ENCODE results near the gene COBL. TPM values are rescaled to one million over a fixed set of nuclear protein-coding genes. Genes with fewer than 3 reads are reported as not detected.

The COBL gene
- total RNA-seq, 1 donor from 2014 or later: 0.05 TPM

DNA sequence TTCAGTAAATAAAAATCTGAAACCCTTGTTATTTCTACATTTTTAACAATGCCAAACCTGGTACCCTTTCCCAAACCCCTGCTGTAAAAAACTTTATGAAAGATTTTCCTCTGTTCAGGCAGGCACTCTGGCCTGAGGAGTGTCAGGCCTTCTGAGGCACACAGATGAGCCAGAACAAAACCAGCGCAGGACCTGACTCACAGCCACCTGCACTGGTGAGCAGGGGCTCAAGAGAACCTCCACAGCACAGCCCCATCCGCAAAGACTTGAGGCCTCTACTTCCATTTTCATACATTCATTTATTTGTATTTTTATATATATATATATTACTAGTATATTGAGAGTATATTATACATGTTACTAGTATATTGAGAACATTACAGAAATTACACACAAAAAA is 49.4 kb downstream of the COBL start:
- Mint-ChIP-seq H3K36me3 (ENCODE audit: low read depth) (no peaks in the 10 kb centered on the region), H3K27ac (ENCODE audit: unreplicated experiment) (no peak overlapping the region), H3K4me1 (no peaks in the 10 kb centered on the region), H3K9me3 (no peaks in the 10 kb centered on the region), H3K27me3 (ENCODE audit: low read depth) (no peaks in the 10 kb centered on the region), H3K4me3 (no peak overlapping the region)
- TF ChIP-seq, protein P1, sequence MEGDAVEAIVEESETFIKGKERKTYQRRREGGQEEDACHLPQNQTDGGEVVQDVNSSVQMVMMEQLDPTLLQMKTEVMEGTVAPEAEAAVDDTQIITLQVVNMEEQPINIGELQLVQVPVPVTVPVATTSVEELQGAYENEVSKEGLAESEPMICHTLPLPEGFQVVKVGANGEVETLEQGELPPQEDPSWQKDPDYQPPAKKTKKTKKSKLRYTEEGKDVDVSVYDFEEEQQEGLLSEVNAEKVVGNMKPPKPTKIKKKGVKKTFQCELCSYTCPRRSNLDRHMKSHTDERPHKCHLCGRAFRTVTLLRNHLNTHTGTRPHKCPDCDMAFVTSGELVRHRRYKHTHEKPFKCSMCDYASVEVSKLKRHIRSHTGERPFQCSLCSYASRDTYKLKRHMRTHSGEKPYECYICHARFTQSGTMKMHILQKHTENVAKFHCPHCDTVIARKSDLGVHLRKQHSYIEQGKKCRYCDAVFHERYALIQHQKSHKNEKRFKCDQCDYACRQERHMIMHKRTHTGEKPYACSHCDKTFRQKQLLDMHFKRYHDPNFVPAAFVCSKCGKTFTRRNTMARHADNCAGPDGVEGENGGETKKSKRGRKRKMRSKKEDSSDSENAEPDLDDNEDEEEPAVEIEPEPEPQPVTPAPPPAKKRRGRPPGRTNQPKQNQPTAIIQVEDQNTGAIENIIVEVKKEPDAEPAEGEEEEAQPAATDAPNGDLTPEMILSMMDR (conservative IDR thresholded peaks at IDR 0.05): no peak
- no peak for DNase-seq (ENCODE audit: low read depth, low spot score)

DNA sequence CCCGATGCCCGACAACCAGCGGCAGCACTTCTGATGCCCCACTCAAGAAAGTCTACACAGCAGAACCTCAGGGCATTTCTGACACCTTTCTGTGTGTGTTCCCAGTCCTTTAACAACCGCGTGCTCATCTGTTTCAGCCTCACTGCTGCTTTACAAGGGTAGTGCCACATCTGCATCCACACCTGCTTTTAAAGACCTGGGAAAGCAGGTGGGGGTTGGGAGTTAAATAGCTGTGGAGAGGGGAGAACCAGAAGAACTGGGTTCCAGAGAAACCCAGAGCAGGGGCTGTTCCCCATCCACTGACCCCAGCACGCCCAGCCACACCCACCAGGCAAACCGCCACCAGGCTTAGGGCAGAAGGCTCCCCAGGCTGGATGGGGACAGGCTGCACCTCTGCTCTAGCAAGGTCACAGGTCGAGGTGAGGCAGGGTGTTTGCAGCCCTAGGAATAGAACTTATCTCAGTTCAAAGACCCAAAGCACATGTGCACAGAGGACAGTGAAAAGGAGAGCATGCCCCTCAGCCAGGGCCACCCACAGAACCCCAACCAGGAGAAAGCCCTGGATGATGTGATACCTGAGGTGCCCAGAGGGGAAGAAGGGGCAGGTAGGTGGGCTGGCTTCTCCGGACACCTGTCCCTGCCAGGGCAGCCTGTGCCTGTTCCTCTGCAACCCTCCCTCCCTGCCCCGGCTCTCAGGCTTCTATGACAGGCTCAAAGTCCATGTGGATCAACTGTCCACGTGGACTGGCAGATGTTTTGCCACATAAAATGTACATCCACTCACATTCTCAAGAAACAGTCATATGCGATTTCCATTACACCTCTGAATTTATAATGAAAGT is 51.3 kb downstream of the COBL start:
- TF ChIP-seq, protein P1 (conservative IDR thresholded peaks at IDR 0.05): no peak
- Mint-ChIP-seq H3K4me1 (no peaks in the 10 kb centered on the region), H3K36me3 (ENCODE audit: low read depth) (no peaks in the 10 kb centered on the region), H3K27me3 (ENCODE audit: low read depth) (peaks cover 2% of the 10 kb centered on the region), H3K9me3 (no peaks in the 10 kb centered on the region), H3K4me3 (no peak overlapping the region), H3K27ac (ENCODE audit: unreplicated experiment) (peak overlapping the region; percentile 12)
- DNase-seq (ENCODE audit: low read depth, low spot score): no peak

DNA sequence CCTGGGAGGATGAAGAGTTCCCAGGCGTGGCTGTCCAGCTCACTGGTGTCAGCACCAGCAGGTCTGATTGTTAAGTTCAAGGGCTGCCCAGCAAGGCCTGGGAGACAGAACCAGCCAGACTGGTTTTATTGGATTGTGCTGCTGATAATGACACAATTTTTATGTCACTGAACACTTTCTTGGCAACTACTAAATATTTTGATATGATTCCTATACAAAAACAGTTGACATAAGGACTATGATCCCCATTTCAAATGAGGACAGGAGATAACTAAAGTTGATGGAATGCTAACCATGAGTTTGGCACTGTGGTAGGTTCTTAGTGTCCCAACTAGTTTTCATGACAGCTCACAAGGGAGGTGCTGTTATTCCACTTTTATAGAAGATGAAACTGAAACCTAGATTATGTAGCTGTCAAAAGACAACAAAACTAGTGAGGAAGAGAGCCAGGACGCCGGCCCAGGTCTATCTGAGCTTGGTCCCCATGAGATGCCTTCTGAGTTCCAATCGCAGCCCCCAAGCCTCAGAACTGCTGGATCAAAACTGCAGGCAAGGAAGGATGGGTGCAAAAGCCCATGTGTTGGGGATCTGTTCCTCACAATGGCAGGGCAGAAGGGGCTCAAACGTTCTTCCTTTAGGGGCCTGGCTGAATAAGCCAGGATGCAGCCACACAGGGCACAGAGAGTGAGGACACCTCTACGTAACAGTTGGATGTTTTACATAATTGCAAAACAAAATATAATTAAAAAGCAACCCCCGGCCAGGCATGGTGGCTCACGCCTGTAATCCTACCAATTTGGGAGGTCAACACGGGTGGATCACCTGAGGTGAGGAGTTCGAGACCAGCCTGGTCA is 52.8 kb downstream of the COBL start:
- TF ChIP-seq, protein P1 (conservative IDR thresholded peaks at IDR 0.05): no peak
- no peak overlapping the region for H3K27ac Mint-ChIP-seq (ENCODE audit: unreplicated experiment)
- H3K4me3 Mint-ChIP-seq: no peak overlapping the region
- no peak for DNase-seq (ENCODE audit: low read depth, low spot score)
- H3K36me3 Mint-ChIP-seq (ENCODE audit: low read depth): no peaks in the 10 kb centered on the region
- no peaks in the 10 kb centered on the region for H3K9me3 Mint-ChIP-seq
- peaks cover 3% of the 10 kb centered on the region for H3K27me3 Mint-ChIP-seq (ENCODE audit: low read depth)
- no peaks in the 10 kb centered on the region for H3K4me1 Mint-ChIP-seq

DNA sequence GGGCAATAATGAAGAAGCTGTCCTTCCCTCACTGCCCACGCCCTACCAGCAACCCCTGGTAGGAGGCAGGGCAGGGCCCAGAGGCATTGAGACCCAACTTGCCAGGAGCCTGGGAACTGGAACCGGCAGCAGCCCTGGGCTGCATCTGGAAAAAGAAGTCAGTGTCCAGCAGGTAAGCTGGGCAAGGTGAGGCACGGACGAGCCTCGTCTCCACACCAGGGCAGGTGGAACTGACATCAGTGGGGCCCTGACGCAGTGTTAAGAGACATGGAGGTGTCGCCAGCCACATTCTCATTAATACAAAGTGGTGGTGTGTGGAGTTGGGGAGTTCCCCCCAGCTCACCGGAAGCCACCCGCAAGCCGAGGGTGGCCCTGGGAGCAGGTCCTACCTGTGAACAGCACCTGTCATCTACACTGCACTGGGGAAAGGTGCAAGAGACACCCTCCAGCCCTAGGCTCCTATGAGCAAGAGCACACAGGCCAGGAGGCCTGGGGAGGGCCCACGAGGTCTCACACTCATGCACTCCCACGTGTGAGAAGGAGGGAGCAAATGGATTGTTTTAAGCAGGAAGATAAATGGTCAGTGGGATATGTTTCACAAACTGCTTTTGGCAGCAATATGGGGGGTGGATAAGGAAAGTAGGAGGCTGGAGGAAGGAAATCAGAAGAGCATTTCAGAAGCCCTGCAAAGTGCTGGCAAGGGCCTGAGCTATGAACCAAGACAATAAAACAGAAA is 53.6 kb downstream of the COBL start:
- H3K27me3 Mint-ChIP-seq (ENCODE audit: low read depth): peaks cover 3% of the 10 kb centered on the region
- DNase-seq (ENCODE audit: low read depth, low spot score): no peak
- no peaks in the 10 kb centered on the region for H3K9me3 Mint-ChIP-seq
- TF ChIP-seq, protein P1 (conservative IDR thresholded peaks at IDR 0.05): no peak
- no peaks in the 10 kb centered on the region for H3K4me1 Mint-ChIP-seq
- no peaks in the 10 kb centered on the region for H3K36me3 Mint-ChIP-seq (ENCODE audit: low read depth)
- no peak overlapping the region for H3K4me3 Mint-ChIP-seq
- H3K27ac Mint-ChIP-seq (ENCODE audit: unreplicated experiment): no peak overlapping the region

Data from neural crest cell (in vitro differentiated cells).